Endothelial cell of coronary artery (primary cell): ENCODE measurements around the gene RHBDL3. TPM values are rescaled to one million over a fixed set of nuclear protein-coding genes. Genes with fewer than 3 reads are reported as not detected.

Experiments used
- total RNA-seq: library from RNA; depleted of rRNA; stranded (reverse); fragments of >200 nt; gene quantifications from 2 replicates; pipeline ENCODE4 v1.2.3, GENCODE V29; 2014

The RHBDL3 gene, protein sequence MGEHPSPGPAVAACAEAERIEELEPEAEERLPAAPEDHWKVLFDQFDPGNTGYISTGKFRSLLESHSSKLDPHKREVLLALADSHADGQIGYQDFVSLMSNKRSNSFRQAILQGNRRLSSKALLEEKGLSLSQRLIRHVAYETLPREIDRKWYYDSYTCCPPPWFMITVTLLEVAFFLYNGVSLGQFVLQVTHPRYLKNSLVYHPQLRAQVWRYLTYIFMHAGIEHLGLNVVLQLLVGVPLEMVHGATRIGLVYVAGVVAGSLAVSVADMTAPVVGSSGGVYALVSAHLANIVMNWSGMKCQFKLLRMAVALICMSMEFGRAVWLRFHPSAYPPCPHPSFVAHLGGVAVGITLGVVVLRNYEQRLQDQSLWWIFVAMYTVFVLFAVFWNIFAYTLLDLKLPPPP
- under 0.01 TPM in 2 replicates for total RNA-seq

DNA sequence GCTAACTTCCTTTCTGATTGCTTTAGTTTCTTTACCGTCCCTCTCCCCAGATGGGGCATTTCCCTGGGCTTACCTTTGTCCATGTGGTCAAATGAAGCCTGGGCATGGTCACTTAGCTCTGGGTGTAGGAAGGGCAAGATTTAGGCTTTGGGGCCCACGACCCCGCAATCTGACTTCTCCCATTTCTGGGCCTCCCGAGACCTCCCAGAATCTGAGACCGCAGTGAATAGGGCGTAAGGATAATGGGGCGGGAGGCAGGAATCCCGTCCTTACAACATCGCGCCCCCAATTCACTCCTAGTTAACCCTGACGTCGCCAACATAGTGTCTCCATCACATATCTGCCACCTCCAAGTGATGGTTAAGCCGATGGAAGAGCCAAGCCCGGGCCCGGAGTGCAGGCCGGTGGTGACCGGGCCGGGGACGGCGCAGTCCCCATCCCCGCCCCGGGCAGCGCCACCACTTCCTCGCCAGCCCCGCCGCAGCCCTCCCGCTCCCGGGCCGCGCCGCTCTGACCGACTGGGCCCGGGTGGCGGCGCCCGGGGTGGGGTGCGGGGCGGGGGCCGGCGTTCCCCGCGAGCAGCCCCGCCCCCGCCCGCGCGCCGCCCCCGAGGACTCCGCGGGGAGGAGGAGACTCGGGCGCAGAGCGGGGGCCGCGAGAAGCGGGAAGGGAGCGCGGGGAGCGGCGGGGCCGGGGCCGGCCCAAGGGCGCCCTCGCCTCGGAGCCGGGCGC is at the start of gene RHBDL3:
RHBDL3 (plus strand) TSS at position 641 of the 732 bp plus-strand sequence. CDS start 358 bp downstream, outside the sequence.

DNA sequence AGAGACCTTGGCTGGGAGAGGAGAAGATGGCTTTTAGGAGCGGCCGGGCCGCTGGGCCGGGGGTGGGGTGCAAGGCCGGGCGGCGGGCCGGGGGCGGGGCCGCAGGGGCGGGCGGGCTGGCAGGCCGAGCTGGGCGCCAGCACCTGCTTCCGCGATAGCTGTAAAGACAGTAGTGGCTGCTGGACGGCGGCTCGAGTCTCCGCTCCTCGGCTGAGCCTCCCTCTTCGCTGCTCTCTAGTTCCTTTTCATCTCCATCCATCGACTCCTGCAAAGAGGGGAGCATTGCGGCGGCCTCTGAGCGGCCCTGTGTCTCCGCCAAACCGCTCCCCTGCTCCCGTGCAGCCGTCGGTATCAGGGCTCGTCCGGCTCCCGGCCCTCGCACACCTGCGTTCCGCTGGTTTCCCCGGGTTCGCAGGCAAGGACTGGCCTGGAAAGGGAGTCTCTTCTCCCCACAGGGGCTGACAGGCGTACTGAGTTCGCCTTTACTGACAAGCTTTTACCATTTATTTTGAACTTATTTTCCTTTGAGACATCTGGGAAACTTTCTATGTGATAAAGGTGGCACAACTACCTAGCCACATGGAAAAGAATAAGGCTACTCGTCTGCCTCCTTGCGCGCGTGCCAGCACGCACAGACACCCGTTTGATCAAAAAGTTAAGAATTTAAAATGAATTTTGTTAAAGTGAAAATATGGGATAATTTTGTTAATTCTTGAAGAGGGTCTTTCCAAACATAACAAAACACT is 76.4 kb downstream of the RHBDL3 start, which contains the start of gene C17orf75:
C17orf75 (minus strand) TSS at position 317 of the 746 bp plus-strand sequence; CDS start at position 283, 34 bp downstream.

DNA sequence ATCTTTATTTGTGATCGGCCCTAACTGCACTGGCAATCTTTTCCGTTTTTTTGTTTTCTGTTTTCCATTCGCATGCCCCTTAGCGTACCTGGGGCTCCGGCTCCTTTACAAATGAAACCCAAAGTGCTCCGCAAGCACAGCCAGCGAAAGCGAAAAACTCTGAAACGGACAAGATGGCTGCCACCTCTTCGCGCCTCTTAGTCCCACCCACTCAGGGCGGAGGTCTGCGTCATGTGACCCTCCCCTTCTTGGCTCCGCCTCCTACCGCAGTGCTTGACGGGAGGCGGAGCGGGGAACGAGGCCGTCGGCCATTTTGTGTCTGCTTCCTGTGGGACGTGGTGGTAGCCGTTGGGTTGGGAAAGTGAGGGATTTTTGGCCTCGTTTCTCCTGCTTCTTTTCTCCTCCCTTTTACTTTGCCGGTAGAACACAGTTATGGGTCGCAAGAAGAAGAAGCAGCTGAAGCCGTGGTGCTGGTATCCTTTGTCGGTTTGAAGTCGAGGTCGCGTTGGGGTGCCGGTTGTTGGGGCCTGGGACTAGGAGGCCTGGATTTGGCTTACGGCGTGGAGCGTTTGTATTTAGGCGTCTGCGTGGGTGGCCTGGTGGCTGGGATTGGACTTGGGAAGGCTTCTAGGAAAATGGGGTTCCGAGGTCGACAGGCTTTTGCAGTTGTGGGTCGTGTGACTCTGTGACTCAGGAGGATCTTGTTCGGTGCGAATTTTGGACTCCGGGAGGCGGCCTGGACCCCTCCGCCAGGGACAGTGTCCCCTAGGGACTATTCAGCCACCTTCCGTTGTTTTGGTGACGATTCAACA is 84.4 kb downstream of the RHBDL3 start, which contains the start of gene ZNF207:
ZNF207 (plus strand) TSS at position 304 of the 812 bp plus-strand sequence; CDS start at position 433, 129 bp downstream.

Other genes starting within 250 kb of the RHBDL3 start
- 29.6 and 35.8 TPM in 2 replicates for gene RHOT1, start 123.3 kb upstream of the RHBDL3 start, total RNA-seq
- gene C17orf75, start 76.3 kb downstream of the RHBDL3 start, total RNA-seq: 22.7 and 23.3 TPM in 2 replicates
- gene ZNF207, start 84.3 kb downstream of the RHBDL3 start, total RNA-seq: 90.1 and 97.0 TPM in 2 replicates
- gene PSMD11, start 178.7 kb downstream of the RHBDL3 start, total RNA-seq: 115 and 136 TPM in 2 replicates
- 1.0 and 1.9 TPM in 2 replicates for gene CDK5R1, start 221.2 kb downstream of the RHBDL3 start, total RNA-seq